GM21723 (cell line): ENCODE data around the gene LIX1L.

ENCODE experiments used
- ATAC-seq: cut with Tn5 transposase; IDR thresholded peaks from one replicate; pipeline ENCODE4 v1.9.1; 2021; ENCODE audit warnings: mild to moderate bottlenecking, moderate library complexity; ENCODE audit not compliant: unreplicated experiment

LIX1L gene

DNA sequence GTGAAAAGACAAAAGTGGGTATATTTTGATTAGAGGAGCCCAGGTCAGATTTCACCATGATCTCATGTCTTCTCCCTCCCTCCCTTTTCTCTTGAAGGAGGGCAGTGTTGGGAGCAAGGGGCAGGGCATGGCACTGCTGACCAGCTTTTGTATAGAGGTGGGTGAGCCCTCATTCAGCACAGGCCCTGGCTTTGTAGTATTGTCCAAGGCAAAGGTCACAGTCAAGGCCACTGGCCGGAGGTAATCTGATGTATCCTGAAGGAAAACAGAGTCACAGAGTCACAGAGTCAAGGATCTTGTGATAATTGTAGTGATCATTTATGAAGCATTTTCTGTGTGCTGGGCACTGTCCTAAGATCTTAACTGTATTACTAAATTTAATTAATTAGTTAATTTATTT is 59.8 kb downstream of the LIX1L start:
- no peak for ATAC-seq

DNA sequence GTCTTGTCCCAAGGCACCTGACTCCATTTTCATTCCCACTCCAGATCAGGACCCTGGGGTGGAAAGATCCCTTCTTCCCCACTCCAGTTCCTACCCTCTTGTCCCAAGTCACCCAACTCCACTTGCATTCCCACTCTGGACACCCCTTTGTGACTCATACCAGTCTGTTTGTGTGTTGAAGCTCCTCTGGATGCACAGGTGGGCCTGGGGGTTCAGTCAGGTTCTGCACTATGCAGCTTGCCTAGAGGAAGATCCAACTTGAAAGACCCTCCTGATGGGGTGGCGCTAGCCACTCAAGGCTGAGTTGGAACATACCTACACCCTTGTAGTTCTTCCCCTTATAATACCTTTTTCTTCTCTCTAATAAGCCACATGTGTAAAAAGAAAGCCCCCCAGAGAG is 62.3 kb downstream of the LIX1L start:
- ATAC-seq, result no peak

DNA sequence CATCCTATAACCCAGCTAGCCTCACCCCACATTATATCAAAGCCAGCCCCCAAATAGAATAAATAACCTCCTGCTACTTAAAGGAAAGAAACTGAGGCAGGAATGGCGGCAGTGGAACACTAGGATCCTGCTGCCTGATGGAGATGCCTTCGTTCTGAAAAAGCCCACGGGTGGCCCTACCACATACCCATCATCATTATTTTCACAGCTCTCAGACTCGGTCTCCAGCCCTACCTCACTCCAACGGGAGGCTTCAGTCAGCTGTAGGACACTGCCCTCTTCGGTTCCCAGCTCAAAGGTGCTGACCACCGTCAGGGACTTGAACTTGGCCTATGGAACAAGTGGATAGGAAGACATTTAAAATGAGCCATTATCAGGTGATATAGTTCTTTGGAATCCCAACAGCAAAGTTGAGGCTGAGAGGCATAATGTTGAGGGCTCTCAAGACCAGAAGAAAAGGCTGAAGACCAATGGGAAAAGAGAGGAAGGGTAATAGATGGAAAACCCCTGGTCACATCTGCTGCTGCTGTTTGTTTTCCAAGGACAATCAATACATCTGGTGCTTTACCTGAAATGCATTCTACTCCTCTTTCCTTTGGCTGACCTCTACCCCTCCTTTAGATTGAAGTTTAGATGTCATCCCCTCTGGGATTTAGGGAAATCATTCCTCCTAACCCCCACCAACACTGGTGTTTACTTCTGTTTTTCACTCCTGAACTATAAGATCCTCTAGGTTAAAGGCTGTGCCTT is 64.3 kb downstream of the LIX1L start:
- ATAC-seq, result no peak

DNA sequence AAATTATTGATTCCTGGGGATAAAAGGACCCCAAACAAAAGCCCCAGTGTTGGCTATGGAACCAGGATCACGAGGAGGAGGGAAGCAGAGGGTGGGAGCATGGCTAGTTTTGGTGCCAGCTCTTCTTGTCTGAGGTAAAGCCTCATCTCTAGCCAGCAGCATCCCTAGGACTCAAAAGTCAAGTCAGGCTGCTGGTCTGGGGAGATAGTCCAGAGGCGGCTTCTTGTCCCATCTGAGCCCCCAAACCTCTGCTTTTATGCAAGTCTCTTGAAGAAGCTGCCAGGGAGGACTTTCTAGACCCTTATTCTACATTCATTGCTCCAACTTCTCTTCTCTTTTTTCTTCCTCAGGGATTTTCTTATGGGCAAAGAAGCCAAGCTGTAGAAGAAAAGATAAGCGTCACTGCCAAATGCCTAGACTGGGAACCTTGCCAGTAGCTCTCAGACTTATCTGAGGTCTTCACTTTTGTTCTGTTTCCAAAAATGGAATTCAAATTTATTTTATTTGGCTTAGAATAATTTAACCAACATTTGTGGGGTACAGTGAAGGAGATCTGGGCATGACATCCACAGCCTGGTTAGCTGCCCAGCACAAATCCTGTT is 65.2 kb downstream of the LIX1L start:
- no peak for ATAC-seq

DNA sequence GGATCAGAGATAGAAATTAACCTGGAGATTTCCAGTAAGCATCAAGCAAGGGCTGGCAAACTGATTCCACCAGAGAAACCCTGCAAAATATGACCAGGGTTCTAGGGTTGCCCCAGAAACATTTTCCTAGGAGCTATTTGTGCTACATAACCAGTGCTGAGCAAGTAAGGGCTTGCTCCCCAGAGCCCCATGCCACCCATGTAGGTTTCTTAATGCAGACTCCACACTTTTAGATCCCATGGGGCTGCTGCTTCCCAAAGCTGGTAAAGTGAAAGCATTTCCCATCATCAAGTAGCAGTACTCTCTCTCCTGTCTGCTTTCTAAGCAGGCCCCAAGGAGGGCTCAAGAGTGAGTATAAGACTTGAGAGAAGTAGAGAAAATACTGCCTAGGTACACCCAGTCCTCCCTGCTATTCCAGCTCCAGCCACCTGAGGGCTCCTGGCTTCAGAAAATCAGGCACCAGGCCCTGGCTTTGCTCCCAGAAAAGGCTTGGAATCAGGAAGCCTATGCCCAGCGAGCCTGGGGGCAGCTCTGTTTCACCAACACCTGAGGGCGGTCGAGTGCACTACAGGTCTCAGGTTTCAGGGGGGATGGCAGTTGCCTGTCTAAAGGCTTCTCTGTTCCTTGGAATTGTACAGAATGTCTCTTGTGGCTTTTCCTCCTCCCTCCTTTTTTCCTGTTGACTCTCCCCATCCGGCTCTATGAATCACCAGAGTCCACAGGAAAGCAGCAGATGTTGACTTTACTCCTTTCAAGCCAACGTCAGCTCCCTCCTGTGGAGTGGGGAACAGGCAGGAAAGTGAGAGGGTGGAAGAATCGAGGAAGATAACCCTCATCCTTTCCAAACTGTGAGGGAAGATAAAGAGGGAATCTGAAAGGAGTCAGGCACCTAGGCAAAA is 66.0 kb downstream of the LIX1L start:
- ATAC-seq, result peak; percentile 48

DNA sequence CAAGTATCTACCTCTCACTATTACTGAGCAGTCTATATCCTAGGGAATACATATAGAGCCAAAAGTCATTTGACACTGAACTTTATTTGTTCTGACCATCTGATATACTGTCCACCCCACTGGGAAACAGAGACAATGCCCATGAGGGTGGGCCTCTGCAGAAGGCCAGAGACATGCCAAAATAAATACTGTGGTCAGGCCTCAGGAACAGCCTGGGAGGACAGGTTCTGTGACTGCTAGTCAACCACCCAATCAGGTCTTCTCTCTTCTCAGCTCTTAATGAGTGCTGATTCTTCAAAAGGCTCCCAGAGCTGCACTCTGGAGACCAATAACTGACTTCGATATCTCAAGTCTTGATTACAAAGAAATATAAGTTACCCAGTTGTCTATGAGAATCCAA is 66.7 kb downstream of the LIX1L start:
- ATAC-seq, result no peak

DNA sequence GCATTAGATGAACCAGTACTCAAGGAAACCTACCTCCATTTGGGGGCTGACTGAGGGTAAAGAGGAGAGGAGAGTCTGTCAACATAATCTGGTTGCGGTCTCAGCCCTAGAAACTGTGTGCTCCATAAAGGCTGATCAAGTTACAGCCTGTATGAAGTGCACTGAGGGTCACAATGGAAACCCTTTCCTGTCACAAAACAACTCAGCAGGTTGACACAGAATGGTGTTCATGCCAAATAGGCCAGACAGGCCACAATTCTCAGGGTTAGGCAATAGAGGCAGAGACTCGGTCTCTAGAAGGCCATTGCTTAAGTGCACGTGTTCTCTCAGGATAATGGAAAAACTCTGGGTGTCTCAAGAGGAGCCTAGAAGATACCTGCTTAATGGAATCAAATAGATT is 68.1 kb downstream of the LIX1L start:
- ATAC-seq, result no peak

DNA sequence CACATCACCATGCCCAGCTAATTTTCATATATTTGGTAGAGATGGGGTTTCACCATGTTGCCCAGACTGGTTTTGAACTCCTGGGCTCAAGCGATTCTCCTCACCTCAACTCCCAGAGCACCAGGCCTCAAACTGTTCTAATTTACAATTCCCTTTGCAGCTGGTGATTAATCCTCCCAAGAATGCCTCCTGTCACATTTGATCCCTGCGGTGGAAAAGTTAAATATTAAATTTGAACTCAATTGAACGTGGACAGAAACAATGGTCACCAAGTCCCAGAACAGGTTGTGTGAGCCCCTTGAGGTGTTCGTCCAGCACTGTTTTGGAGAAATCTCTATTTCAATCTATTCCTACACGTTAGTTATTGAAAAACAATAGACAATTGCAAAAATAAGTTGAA is 70.2 kb downstream of the LIX1L start:
- no peak for ATAC-seq

DNA sequence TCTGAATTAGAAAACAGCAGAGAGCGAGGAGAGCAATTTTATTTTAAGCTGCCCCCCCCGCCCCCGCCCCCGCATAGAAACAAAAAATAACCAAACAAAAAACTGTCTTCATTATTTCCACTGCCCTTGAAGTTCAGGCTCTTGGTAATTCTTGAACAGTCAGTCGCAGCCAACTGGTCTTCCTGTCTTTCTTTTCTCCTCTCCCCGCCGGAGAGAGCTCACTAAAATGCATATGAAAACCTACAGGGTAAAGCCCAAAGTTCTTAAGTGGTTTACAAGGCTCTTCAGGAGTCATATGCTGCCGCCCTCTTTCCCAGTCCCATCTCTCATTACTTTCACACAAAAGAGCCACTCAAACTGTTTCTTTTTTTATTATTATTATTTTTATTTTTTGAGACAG is 71.0 kb downstream of the LIX1L start:
- no peak for ATAC-seq

DNA sequence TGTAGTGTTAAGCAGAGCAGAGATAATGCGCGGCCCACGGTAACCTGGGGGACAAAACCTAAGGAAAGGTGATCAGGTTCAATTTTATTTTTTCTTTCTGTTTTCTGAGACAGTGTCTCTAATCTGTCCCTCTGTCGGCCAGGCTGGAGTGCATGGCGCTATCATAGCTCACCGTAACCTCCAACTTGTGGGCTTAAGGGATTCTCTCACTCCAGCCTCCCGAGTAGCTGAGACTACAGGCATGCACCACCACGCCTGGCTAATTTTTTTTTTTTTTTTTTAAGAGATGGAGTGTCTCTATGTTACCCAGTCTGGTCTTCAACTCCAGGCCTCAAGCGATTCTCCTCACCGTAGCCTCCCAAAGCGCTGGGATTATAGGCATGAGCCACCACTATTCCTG is 71.4 kb downstream of the LIX1L start:
- no peak for ATAC-seq

DNA sequence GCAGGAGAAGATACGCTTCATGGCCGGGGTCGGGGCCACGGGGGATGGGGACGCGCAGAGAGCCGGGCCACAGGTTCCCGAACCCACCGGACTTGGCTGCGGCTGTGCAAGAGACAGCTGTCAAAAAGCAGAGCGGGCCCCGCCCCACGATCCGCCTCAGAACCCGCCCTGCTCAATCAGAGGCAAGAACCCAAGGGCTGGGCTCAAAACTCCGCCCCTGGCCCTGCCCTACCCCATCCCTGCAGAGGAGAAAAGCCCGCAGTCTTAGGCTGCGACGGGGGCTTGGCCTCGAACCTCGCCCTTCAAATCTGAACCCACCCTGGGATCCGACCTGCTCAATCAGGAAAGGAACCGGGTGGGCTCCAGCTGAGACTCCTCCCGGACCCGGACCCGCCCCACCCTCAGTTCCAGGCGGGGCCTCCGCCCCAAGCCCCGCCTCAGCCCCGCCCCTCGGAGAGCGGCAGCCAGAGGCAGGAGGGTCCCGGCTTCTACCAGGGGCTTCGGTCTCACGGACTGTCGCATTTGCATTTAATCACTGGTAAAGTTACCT is 72.0 kb downstream of the LIX1L start, which contains the start of gene ANKRD35:
ANKRD35 (minus strand) TSS at position 129 of the 550 bp plus-strand sequence; CDS start at position 21, 108 bp downstream.
- ATAC-seq, result peak; percentile 99

DNA sequence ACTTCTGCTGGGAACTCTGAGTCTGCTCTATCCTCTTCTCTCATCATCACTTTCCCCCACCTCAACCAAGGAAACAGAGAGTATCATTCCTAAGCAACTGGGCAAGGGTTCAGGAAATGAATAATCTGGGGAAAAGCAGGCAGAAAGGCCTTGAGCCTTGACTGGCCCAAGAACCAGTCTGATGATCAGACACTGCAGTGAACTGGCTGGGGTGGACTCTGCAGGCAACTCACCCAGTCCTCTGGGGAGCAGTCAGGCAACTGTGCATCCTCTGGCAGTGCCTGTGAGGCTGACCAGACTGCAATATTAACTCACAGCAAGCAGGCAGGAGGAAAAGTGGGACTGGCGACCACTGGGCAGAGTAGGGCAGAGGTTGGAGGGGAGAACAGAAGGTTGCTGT is 73.1 kb downstream of the LIX1L start:
- ATAC-seq, result no peak
